Adrenal gland (tissue), 5 donors: ENCODE measurements around the gene FSIP2.

Experiments used
- CTCF ChIP-seq, 6 experiments: fragments of 450-650 bp in 4 of 6; fragments of 200-600 bp in 2 of 6; sonication (generic) in 1 of 6; IDR thresholded peaks; 1 replicate in 5 of 6; 2 replicates in 1 of 6; pipeline versions ENCODE4 v1.5.1 to v1.8.0; 2016 to 2021; ENCODE audit warnings: antibody characterized with exemption in 6 of 6, mild to moderate bottlenecking in 2 of 6, moderate library complexity in 1 of 6
- POLR2A ChIP-seq, 2 donors: fragments of 450-650 bp; IDR thresholded peaks; one replicate each; pipeline ENCODE4 v1.6.1; 2017; ENCODE audit warnings: antibody characterized with exemption in 2 of 2, mild to moderate bottlenecking in 2 of 2, moderate library complexity in 1 of 2
- donor health status: DM: no; HTN: no; CAD: no.

GRCh38 chr2:185880396-185880795 lies 141.8 kb downstream of the FSIP2 start:
- TF ChIP-seq CTCF (IDR thresholded peaks at IDR 0.05) (no peak), POLR2A (IDR thresholded peaks at IDR 0.05) (no peak)
